A673 (cell line): ENCODE measurements around the gene FRMD4A. TPM values are rescaled to one million over a fixed set of nuclear protein-coding genes. Genes with fewer than 3 reads are reported as not detected.
A peak's percentile ranks its signal among the peaks of the same experiment; 100 is the strongest.

Source experiments
- BruUV-seq: library from RNA; stranded (reverse); fragments of 400-500 nt; replicated peaks from 2 replicates; lab custom pipeline; 2021; lab: Mats Ljungman, UMichigan
- CTCF ChIA-PET: fragments of 300-600 bp; sonication (Branson Sonifier 250); formaldehyde crosslinking; loops from one replicate; lab custom pipeline; 2022; ENCODE audit warnings: antibody characterized with exemption; lab: Charles Lee
- POLR2A ChIA-PET: fragments of 300-600 bp; sonication (Branson Sonifier 250); formaldehyde crosslinking; loops from one replicate; lab custom pipeline; 2022; ENCODE audit warnings: antibody characterized with exemption; ENCODE audit not compliant: low non-redundant PET; lab: Charles Lee
- DNase-seq: peaks from one replicate; pipeline ENCODE4 v3.0.0-alpha.2; 2015; ENCODE audit warnings: low spot score
- H3K27ac ChIP-seq: fragments of 200-600 bp; sonication (generic); 2 replicates; pipeline ENCODE4 v1.5.1; 2016; ENCODE audit warnings: mixed run types, low read depth, mild to moderate bottlenecking, mixed read lengths, antibody characterized with exemption, low read length; ENCODE audit not compliant: poor library complexity, severe bottlenecking
- H3K27me3 ChIP-seq: fragments of 200-600 bp; sonication (generic); replicated peaks from 2 replicates; pipeline ENCODE4 v1.6.1; 2017; ENCODE audit warnings: mixed run types, low read depth, mild to moderate bottlenecking, mixed read lengths, antibody characterized with exemption, low read length; ENCODE audit not compliant: insufficient read depth, poor library complexity
- H3K36me3 ChIP-seq: fragments of 200-600 bp; sonication (generic); 2 replicates; pipeline ENCODE4 v1.6.1; 2016; ENCODE audit warnings: mixed run types, mild to moderate bottlenecking, mixed read lengths, antibody characterized with exemption, low read length; ENCODE audit not compliant: insufficient read depth, poor library complexity, severe bottlenecking
- H3K4me1 ChIP-seq: fragments of 200-600 bp; sonication (generic); 2 replicates; pipeline ENCODE4 v1.6.1; 2017; ENCODE audit warnings: mixed run types, mild to moderate bottlenecking, mixed read lengths, antibody characterized with exemption, low read length; ENCODE audit not compliant: insufficient read depth, poor library complexity, severe bottlenecking
- H3K4me3 ChIP-seq: fragments of 200-600 bp; sonication (generic); 2 replicates; pipeline ENCODE4 v1.5.1; 2016; ENCODE audit warnings: low read depth, mixed run types, mild to moderate bottlenecking, mixed read lengths, low read length; ENCODE audit not compliant: poor library complexity, severe bottlenecking
- H3K9me3 ChIP-seq: fragments of 200-600 bp; sonication (generic); 2 replicates; pipeline ENCODE4 v1.6.1; 2016; ENCODE audit warnings: mixed run types, low read depth, mild to moderate bottlenecking, mixed read lengths, antibody characterized with exemption, low read length; ENCODE audit not compliant: poor library complexity, severe bottlenecking
- EZH2 ChIP-seq: fragments of 200-600 bp; sonication (generic); IDR thresholded peaks from 2 replicates; pipeline ENCODE4 v1.6.1; 2017; ENCODE audit warnings: borderline replicate concordance, low read depth, mild to moderate bottlenecking, mixed read lengths, antibody characterized with exemption, low read length; ENCODE audit not compliant: poor library complexity, severe bottlenecking
- intact Hi-C: fragments of 100-400 bp; cut with micrococcal nuclease; formaldehyde crosslinking; loops from one replicate; pipeline ENCODE4 v1.10.0; 2022; ENCODE audit not compliant: unreplicated experiment
- total RNA-seq: library from RNA; stranded (reverse); gene quantifications from 2 replicates; pipeline ENCODE4 v1.2.3, GENCODE V29; 2021
- TF ChIP-seq, protein P1 (sequence below): fragments of 300-800, 200-600 bp; sonication (generic); conservative IDR thresholded peaks from 2 replicates; pipeline ENCODE4 v1.5.1; 2017; ENCODE audit warnings: low read depth, mild to moderate bottlenecking, antibody characterized with exemption, low read length, moderate library complexity, mixed read lengths

FRMD4A gene
- total RNA-seq, 1 experiment from 2014 or later, result 26.3 TPM

DNA sequence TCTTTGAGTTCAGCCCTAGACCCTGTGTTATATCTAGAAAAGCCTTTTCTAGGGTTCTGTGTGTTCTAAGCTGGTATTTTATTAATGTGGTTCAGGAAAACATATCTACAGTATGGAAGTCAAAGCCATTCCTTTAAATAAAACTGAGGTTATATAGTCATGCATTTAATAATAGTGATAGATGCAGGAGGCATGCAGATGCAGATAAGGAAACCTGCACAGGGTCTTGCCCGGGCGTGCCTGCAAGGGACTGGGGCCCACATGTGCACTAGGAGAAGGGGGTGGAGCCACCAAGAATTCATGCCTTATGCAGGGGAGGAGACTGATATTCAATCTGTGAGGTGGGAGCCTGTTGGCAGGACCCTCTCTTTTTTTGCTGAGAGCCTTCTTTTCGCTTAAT lies 572.4 kb downstream of the FRMD4A start:
- peak overlapping the region; percentile 66 for H3K27ac ChIP-seq
- H3K9me3 ChIP-seq, result no peaks in the 10 kb centered on the region
- no peak for DNase-seq
- CTCF ChIA-PET, result no interaction called here
- no peaks in the 10 kb centered on the region for H3K27me3 ChIP-seq
- TF ChIP-seq, protein P1, sequence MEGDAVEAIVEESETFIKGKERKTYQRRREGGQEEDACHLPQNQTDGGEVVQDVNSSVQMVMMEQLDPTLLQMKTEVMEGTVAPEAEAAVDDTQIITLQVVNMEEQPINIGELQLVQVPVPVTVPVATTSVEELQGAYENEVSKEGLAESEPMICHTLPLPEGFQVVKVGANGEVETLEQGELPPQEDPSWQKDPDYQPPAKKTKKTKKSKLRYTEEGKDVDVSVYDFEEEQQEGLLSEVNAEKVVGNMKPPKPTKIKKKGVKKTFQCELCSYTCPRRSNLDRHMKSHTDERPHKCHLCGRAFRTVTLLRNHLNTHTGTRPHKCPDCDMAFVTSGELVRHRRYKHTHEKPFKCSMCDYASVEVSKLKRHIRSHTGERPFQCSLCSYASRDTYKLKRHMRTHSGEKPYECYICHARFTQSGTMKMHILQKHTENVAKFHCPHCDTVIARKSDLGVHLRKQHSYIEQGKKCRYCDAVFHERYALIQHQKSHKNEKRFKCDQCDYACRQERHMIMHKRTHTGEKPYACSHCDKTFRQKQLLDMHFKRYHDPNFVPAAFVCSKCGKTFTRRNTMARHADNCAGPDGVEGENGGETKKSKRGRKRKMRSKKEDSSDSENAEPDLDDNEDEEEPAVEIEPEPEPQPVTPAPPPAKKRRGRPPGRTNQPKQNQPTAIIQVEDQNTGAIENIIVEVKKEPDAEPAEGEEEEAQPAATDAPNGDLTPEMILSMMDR, result no peak
- TF ChIP-seq EZH2, result no peak
- BruUV-seq, result no TSS peak
- POLR2A ChIA-PET, result no interaction called here
- no peaks in the 10 kb centered on the region for H3K36me3 ChIP-seq
- intact Hi-C loops, result no loop called here
- peaks cover 36% of the 10 kb centered on the region for H3K4me1 ChIP-seq
- H3K4me3 ChIP-seq, result no peak overlapping the region

DNA sequence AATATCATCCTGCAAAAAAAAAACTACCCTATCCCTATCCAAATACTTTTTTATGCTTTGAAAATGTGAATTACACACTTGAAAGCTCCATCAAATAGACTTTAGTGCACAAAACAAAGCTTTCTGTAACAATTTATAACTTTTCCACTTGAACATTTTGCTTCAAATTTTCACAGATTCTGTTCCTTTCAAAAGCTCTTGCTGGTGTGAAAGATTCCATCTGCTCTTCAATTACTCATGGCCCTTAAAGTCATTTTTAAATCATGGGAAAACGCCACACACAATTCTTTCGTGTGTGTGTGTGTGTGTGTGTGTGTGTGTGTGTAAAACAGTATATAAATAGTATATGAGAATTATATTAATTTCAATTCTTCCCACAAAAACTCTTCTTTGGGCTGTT lies 576.4 kb downstream of the FRMD4A start:
- Histone ChIP-seq H3K4me1 (peaks cover 35% of the 10 kb centered on the region), H3K27ac (no peak overlapping the region), H3K9me3 (no peaks in the 10 kb centered on the region), H3K4me3 (no peak overlapping the region), H3K36me3 (no peaks in the 10 kb centered on the region), H3K27me3 (no peaks in the 10 kb centered on the region)
- TF ChIP-seq EZH2, result no peak
- TF ChIP-seq, protein P1, result no peak
- DNase-seq, result no peak
- ChIA-PET POLR2A (interaction anchor here (0.7 kb wide), 1 partner anchor 336 kb away, joined by 3 read pairs; no protein-coding TSS in a partner anchor), CTCF (no interaction called here)
- BruUV-seq, result no TSS peak
- intact Hi-C loops, result no loop called here

DNA sequence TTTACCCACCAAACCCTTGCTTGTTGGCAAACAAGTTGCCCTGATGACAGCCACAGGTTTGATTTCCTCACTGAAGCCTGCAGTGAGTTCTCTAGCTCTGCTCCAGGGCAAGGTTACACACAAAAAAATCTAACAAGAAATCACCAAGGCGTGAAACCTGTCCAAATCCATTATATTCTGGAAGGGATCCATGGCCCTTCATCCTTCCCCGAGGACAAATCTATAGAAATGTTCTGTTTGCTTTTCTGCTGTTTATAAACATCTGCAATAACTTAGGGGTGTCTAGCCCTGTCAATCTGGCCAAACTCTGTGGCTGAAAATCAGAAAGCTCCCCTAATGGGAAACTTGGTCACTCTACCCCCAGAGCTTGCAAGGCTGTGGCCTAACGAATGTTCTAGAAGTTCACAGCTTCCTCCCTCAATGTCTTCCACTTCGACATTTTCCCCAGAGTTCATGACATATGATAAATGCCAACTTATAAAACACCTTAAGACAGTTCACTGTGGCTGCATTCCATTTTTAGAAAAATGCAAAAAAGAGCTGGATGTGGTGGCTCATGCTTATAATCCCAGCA lies 579.4 kb downstream of the FRMD4A start:
- Histone ChIP-seq H3K4me1 (peaks cover 5% of the 10 kb centered on the region), H3K9me3 (no peaks in the 10 kb centered on the region), H3K27ac (no peak overlapping the region), H3K4me3 (no peak overlapping the region), H3K27me3 (no peaks in the 10 kb centered on the region), H3K36me3 (no peaks in the 10 kb centered on the region)
- intact Hi-C loops, result no loop called here
- no peak for TF ChIP-seq EZH2
- TF ChIP-seq, protein P1, result no peak
- CTCF ChIA-PET, result no interaction called here
- BruUV-seq, result no TSS peak
- POLR2A ChIA-PET, result no interaction called here
- no peak for DNase-seq
